Ureter (tissue), 1 donor: ENCODE measurements around the gene UST. TPM values are rescaled to one million over a fixed set of nuclear protein-coding genes. Genes with fewer than 3 reads are reported as not detected.
"Not testable (repeated sequence)": the region's sequence is repeated elsewhere in the genome, so short reads cannot be mapped to it uniquely, and the experiment has no call there.

Source experiments
- DNase-seq: peaks from one replicate; pipeline ENCODE4 v3.0.0-alpha.2; 2020; ENCODE audit warnings: low spot score
- total RNA-seq: library from RNA; stranded (reverse); gene quantifications from one replicate; pipeline ENCODE4 v1.2.4, GENCODE V29; 2023
- donor health status: DM: yes; HTN: yes; CAD: no.

Gene UST
- total RNA-seq, 1 donor from 2014 or later: 30.9 TPM

GRCh38 chr6:149006236-149006635, 259.4 kb downstream of the UST start:
- not testable (repeated sequence) for DNase-seq

GRCh38 chr6:149006671-149007070, 259.8 kb downstream of the UST start:
- no peak for DNase-seq

GRCh38 chr6:149007846-149008245, 261.0 kb downstream of the UST start:
- DNase-seq: no peak

GRCh38 chr6:149008741-149009140, 261.9 kb downstream of the UST start:
- no peak for DNase-seq

GRCh38 chr6:149012040-149012545, 265.3 kb downstream of the UST start:
- no peak for DNase-seq

- no peak for DNase-seq
Measured at GRCh38 chr6:149013586-149014344, 266.9 kb downstream of the UST start.

GRCh38 chr6:149014631-149015534, 268.1 kb downstream of the UST start:
- DNase-seq: no peak

GRCh38 chr6:149015535-149016525, 269.0 kb downstream of the UST start:
- no peak for DNase-seq

GRCh38 chr6:149016716-149017115, 269.9 kb downstream of the UST start:
- no peak for DNase-seq

- no peak for DNase-seq
Measured at GRCh38 chr6:149020319-149020718, 273.5 kb downstream of the UST start.

- DNase-seq: no peak
Measured at GRCh38 chr6:149024361-149024760, 277.5 kb downstream of the UST start.

GRCh38 chr6:149025061-149025460, 278.2 kb downstream of the UST start:
- DNase-seq: no peak

GRCh38 chr6:149026530-149026942, 279.7 kb downstream of the UST start:
- DNase-seq: no peak

- no peak for DNase-seq
Measured at GRCh38 chr6:149027484-149027883, 280.7 kb downstream of the UST start.

- DNase-seq: peak; percentile 74
Measured at GRCh38 chr6:149028767-149029405, 282.1 kb downstream of the UST start.

GRCh38 chr6:149031201-149031858, 284.5 kb downstream of the UST start:
- DNase-seq: no peak

GRCh38 chr6:149031859-149032598, 285.2 kb downstream of the UST start:
- DNase-seq: no peak

GRCh38 chr6:149032599-149033405, 286.0 kb downstream of the UST start:
- no peak for DNase-seq

GRCh38 chr6:149033454-149033853, 286.6 kb downstream of the UST start:
- no peak for DNase-seq
